ENCODE data around the gene QSOX2.

Gene QSOX2

GRCh38 chr9:136172412-136173079 is 73.1 kb downstream of the QSOX2 start:
- DNase-seq (ENCODE audit: low spot score) = no peak

GRCh38 chr9:136171801-136172411 is 73.7 kb downstream of the QSOX2 start:
- peak; percentile 77 for DNase-seq (ENCODE audit: low spot score)

- DNase-seq (ENCODE audit: low spot score) = peak; percentile 74
Measured at GRCh38 chr9:136171009-136171800, 74.4 kb downstream of the QSOX2 start.

GRCh38 chr9:136170006-136170901 is 75.4 kb downstream of the QSOX2 start:
- no peak for DNase-seq (ENCODE audit: low spot score)

GRCh38 chr9:136169495-136169894 is 76.1 kb downstream of the QSOX2 start:
- DNase-seq (ENCODE audit: low spot score) = no peak

- DNase-seq (ENCODE audit: low spot score) = no peak
Measured at GRCh38 chr9:136163248-136163850, 82.3 kb downstream of the QSOX2 start.

GRCh38 chr9:136160995-136161610 is 84.5 kb downstream of the QSOX2 start:
- DNase-seq (ENCODE audit: low spot score) = no peak

GRCh38 chr9:136160381-136160841 is 85.2 kb downstream of the QSOX2 start:
- DNase-seq (ENCODE audit: low spot score) = no peak

- DNase-seq (ENCODE audit: low spot score) = no peak
Measured at GRCh38 chr9:136159851-136160250, 85.8 kb downstream of the QSOX2 start.

GRCh38 chr9:136157477-136158265 is 87.9 kb downstream of the QSOX2 start:
- no peak for DNase-seq (ENCODE audit: low spot score)

Data from HuH-7.5 (cell line).